Esophagus squamous epithelium (tissue), 5 donors: Measurements from ENCODE around the gene CRLF1. TPM values are rescaled to one million over a fixed set of nuclear protein-coding genes. Genes with fewer than 3 reads are reported as not detected.

ENCODE experiments used
- DNase-seq: peaks from one replicate; lab custom pipeline; 2025; lab: John Stamatoyannopoulos, UW
- H3K27ac ChIP-seq, 4 donors: fragments of 200-600 bp; sonication (generic); one replicate each; pipeline ENCODE4 v1.5.1; 2016 to 2019; ENCODE audit warnings: mild to moderate bottlenecking in 1 of 4
- H3K27me3 ChIP-seq, 4 donors: fragments of 200-600 bp; sonication (generic); 1 replicate in 3 of 4; 2 replicates in 1 of 4; pipeline versions ENCODE4 v1.5.1 to v1.6.0; 2017 to 2021; ENCODE audit warnings: antibody characterized with exemption in 1 of 4
- H3K36me3 ChIP-seq, 3 donors: fragments of 200-600 bp; sonication (generic); one replicate each; pipeline ENCODE4 v1.5.1; 2016 to 2019
- H3K4me1 ChIP-seq, 3 donors: fragments of 200-600 bp; sonication (generic); one replicate each; pipeline ENCODE4 v1.5.1; 2017 to 2019
- H3K4me3 ChIP-seq, 4 donors: fragments of 200-600 bp; sonication (generic); 1 replicate in 3 of 4; 2 replicates in 1 of 4; pipeline ENCODE4 v1.5.1; 2016 to 2019; ENCODE audit warnings: mild to moderate bottlenecking in 2 of 4, moderate library complexity in 1 of 4
- H3K9me3 ChIP-seq, 3 donors: fragments of 200-600 bp; sonication (generic); one replicate each; pipeline ENCODE4 v1.5.1; 2016 to 2019
- POLR2A ChIP-seq, 4 donors: fragments of 450-650 bp; IDR thresholded peaks; one replicate each; pipeline ENCODE4 v1.6.1; 2017; ENCODE audit warnings: antibody characterized with exemption in 4 of 4, mild to moderate bottlenecking in 4 of 4, moderate library complexity in 3 of 4
- WGBS, 2 donors: methylation state at CpG; one replicate each; pipeline ENCODE4 v1.1.5; 2018; 5-methylcytosine and 5-hydroxymethylcytosine counted together
- intact Hi-C: fragments of 100-400 bp; cut with DNase I; formaldehyde crosslinking; loops from one replicate; pipeline ENCODE4 v1.15.0; 2022
- total RNA-seq, 4 donors: library from RNA; depleted of rRNA; stranded (reverse); fragments of >200 nt; gene quantifications; one replicate each; pipeline ENCODE4 v1.1.0, GENCODE V29; 2016
- TF ChIP-seq, protein P1 (sequence below), 6 experiments: fragments of 450-650 bp in 4 of 6; fragments of 200-600 bp in 2 of 6; sonication (generic) in 2 of 6; IDR thresholded peaks; one replicate each; pipeline ENCODE4 v1.5.1; 2016 to 2019; ENCODE audit warnings: antibody characterized with exemption in 6 of 6, mild to moderate bottlenecking in 4 of 6, moderate library complexity in 4 of 6
- donor health status: DM: yes; HTN: yes; CAD: no.

The CRLF1 gene, protein sequence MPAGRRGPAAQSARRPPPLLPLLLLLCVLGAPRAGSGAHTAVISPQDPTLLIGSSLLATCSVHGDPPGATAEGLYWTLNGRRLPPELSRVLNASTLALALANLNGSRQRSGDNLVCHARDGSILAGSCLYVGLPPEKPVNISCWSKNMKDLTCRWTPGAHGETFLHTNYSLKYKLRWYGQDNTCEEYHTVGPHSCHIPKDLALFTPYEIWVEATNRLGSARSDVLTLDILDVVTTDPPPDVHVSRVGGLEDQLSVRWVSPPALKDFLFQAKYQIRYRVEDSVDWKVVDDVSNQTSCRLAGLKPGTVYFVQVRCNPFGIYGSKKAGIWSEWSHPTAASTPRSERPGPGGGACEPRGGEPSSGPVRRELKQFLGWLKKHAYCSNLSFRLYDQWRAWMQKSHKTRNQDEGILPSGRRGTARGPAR
- 10 to 100 TPM; 13.2 to 82.6 (median 19.3) TPM for total RNA-seq

DNA sequence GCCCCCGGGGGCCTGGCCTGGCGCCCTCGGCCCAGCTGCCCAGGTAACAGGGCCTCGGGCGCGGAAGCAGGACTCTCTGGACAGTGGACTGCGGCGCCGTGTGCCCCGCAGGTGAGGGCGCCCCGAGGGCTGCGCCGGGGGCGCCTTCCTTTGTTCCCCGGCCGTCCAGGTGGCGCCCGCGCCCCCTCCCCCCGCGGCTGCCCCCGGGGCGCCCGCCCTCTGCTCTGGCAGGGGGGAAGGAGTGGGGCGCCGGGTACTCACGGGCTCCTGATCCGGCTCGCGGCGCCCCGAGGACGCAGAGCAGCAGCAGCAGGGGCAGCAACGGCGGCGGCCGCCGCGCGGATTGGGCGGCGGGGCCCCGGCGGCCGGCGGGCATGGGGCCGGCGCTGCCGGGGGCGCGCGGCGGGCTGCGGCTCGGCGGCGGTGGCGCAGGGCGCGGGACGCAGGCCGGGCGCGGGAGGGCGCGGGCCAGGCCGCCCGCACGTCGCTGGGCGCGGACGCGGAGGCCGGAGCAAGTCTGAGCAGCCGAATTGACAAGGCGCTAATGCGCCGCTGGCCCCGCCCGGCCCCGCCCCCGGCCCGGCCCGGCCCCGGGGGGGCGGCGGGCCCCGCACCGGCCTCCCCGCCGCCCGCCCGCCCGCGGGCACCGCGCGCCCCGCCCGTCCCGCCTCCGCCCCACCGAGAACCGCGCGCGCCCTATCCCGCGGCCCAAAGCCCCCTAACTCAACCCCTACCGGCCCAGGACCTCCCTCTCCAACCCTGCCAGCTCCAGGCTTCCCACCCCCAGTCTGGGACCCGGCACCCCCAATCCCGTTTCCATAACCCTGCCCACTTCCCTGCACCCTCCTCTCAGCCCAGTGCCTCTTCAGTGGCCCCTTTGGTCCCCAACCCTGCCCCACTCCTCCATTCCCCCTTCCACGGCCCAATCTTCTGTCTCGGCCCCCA is at the start of gene CRLF1:
Gene CRLF1 (minus strand): TSS at position 519 of the 945 bp plus-strand sequence. CDS start 143 bp downstream, at position 376.
- no peaks in the 10 kb centered on the region for H3K36me3 ChIP-seq
- H3K27me3 ChIP-seq: peaks cover 18 to 97% (median 30%) of the 10 kb centered on the region in 4 donors
- intact Hi-C loops: no loop called here
- WGBS, 2 donors: 0 to 6% methylated on average over 3 to 6 of the region's 116 CpGs
- H3K4me3 ChIP-seq: peak within 1 kb of the TSS; percentile 31 to 63 (median 41)
- peaks cover 28 to 61% (median 33%) of the 10 kb centered on the region in 3 donors for H3K4me1 ChIP-seq
- H3K27ac ChIP-seq: peak within 1 kb of the TSS; percentile 5 to 54 (median 51)
- no peak for DNase-seq
- H3K9me3 ChIP-seq: no peaks in the 10 kb centered on the region
- TF ChIP-seq POLR2A (IDR thresholded peaks at IDR 0.05): no peak
- TF ChIP-seq, protein P1, sequence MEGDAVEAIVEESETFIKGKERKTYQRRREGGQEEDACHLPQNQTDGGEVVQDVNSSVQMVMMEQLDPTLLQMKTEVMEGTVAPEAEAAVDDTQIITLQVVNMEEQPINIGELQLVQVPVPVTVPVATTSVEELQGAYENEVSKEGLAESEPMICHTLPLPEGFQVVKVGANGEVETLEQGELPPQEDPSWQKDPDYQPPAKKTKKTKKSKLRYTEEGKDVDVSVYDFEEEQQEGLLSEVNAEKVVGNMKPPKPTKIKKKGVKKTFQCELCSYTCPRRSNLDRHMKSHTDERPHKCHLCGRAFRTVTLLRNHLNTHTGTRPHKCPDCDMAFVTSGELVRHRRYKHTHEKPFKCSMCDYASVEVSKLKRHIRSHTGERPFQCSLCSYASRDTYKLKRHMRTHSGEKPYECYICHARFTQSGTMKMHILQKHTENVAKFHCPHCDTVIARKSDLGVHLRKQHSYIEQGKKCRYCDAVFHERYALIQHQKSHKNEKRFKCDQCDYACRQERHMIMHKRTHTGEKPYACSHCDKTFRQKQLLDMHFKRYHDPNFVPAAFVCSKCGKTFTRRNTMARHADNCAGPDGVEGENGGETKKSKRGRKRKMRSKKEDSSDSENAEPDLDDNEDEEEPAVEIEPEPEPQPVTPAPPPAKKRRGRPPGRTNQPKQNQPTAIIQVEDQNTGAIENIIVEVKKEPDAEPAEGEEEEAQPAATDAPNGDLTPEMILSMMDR (IDR thresholded peaks at IDR 0.05): no peak

DNA sequence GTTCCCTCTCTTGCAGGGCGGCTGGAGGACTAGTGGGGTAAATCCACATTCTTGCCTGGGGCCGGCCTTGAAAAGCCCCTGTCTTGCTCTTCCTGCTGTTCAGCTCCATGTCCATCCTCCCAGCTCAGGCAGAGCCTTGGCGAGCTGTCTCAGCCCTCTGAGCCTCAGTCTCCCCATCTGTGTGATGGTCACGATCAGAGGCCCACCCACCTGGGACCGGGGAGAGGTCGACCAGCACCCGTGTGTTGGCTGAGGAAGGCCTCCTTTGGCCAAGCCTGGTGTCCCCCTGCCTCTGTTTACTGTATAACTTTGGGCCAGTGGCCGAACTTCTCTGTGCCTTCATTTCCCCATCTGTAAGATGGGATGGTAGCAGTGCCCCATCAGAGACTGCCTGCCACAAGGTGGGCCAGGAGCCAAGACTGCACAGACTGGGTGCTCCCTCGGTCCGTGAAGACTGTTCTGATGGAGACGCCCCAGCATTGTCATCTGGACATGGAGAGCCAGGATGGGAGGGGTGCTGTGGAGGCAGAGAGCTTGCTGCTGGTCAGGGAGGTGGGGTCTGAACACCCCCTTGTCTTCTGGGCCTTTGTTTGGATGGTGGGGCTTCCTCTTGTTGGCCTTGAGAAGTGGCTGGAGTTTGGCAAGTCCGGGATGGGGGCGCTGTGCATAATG is 48.7 kb upstream of the CRLF1 start:
- DNase-seq: no peak
- intact Hi-C loops: no loop called here

DNA sequence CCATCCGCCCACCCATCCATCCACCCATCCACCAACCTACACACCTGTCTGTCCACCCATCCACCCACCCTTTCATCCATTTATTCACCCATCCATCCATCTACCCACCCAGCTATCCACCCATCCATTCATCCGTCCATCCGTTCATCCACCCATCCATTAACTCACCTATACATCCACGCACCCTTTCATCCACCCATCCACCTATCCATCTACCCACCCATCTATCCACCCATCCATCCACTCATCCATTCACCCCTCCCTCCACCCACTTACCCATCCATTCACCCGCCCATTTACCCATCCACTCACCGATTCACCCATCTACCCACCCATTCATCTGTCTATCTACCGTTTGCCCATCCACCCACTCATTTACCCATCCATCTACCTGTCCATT is 47.9 kb upstream of the CRLF1 start:
- TF ChIP-seq, protein P1 (IDR thresholded peaks at IDR 0.05): no peak
- TF ChIP-seq POLR2A (IDR thresholded peaks at IDR 0.05): no peak
- no peaks in the 10 kb centered on the region for H3K9me3 ChIP-seq
- no peak overlapping the region for H3K4me3 ChIP-seq
- H3K36me3 ChIP-seq: no peaks in the 10 kb centered on the region
- intact Hi-C loops: no loop called here
- WGBS, 2 donors: 96% methylated on average over 7 of the region's 7 CpGs
- H3K4me1 ChIP-seq: peaks cover 15 to 59% (median 43%) of the 10 kb centered on the region in 3 donors
- no peaks in the 10 kb centered on the region for H3K27me3 ChIP-seq
- H3K27ac ChIP-seq: no peak overlapping the region
- no peak for DNase-seq

More for the DNA sequence above, 48.7 kb upstream of the CRLF1 start:
- Histone ChIP-seq H3K27me3 (no peaks in the 10 kb centered on the region), H3K4me3 (no peak overlapping the region), H3K4me1 (peaks cover 7 to 59% (median 42%) of the 10 kb centered on the region in 3 donors), H3K27ac (no peak overlapping the region), H3K9me3 (no peaks in the 10 kb centered on the region), H3K36me3 (no peaks in the 10 kb centered on the region)
- TF ChIP-seq POLR2A (IDR thresholded peaks at IDR 0.05): no peak
- TF ChIP-seq, protein P1 (IDR thresholded peaks at IDR 0.05): no peak
- 91 to 97% methylated on average over 4 to 7 of the region's 13 CpGs for WGBS, 2 donors

DNA sequence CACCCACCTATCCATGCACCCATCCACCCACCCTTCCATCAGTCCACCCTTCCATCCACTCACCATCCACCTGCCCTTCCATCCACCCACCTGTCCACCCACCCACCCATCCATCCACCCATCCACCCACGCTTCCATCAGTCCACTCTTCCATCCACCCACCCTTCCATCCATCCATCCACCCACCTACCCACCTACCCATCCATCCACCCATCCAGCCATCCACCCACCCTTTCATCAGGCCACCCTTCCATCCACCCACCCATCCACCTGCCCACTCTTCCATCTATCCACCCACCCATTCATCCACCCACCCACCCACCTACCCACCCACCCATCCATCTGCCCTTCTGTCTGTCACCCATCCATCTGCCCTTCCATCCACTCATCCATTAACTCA is 47.3 kb upstream of the CRLF1 start:
- peaks cover 21 to 59% (median 43%) of the 10 kb centered on the region in 3 donors for H3K4me1 ChIP-seq
- DNase-seq: no peak
- no peaks in the 10 kb centered on the region for H3K9me3 ChIP-seq
- no peaks in the 10 kb centered on the region for H3K36me3 ChIP-seq
- 73 to 83% methylated on average over 1 of the region's 1 CpG for WGBS, 2 donors
- H3K27me3 ChIP-seq: no peaks in the 10 kb centered on the region
- no peak for TF ChIP-seq POLR2A (IDR thresholded peaks at IDR 0.05)
- TF ChIP-seq, protein P1 (IDR thresholded peaks at IDR 0.05): no peak
- H3K4me3 ChIP-seq: no peak overlapping the region
- H3K27ac ChIP-seq: no peak overlapping the region
- intact Hi-C loops: no loop called here
